K562 (cell line): ENCODE results near the gene CSMD2. TPM values are rescaled to one million over a fixed set of nuclear protein-coding genes. Genes with fewer than 3 reads are reported as not detected.

ENCODE experiments used
- ATAC-seq: fragments of 200-7000 bp; cut with Tn5 transposase; 3 replicates; pipeline ENCODE4 v1.9.1; 2020; ENCODE audit warnings: moderate library complexity
- BruUV-seq: library from RNA; stranded (reverse); fragments of 400-500 nt; replicated peaks from 2 replicates; lab custom pipeline; 2021; lab: Mats Ljungman, UMichigan
- CTCF ChIA-PET: fragments of 300-600 bp; formaldehyde crosslinking; extraction: SDS; loops from one replicate; lab custom pipeline; 2021; ENCODE audit warnings: low intra/inter-chr PET ratio; lab: Yijun Ruan, JAX
- POLR2A ChIA-PET: fragments of 300-600, 350-650 bp; sonication (Branson Sonifier 250); formaldehyde crosslinking; extraction: SDS; loops from one replicate; lab custom pipeline; 2021; ENCODE audit warnings: antibody characterized with exemption, inconsistent platforms; lab: Yijun Ruan, JAX
- DNase-seq, 4 experiments: peaks; one replicate each; pipeline versions ENCODE4 v3.0.0 to v3.0.0-alpha.2; 2011 to 2018; ENCODE audit warnings: low spot score in 3 of 4, mixed read lengths in 3 of 4; ENCODE audit errors: extremely low read depth in 1 of 4
- FAIRE-seq: peaks from 2 replicates; lab custom pipeline; 2011; peaks lifted over from hg19 to GRCh38; lab: Jason Lieb, UNC
- H2AFZ ChIP-seq: 2 replicates; pipeline ENCODE4 v1.6.0; 2011; ENCODE audit warnings: low read depth, low read length, control low read depth, inconsistent platforms
- H3K27ac ChIP-seq: fragments of 200-600 bp; 3 replicates; pipeline ENCODE4 v1.8.0; 2011; ENCODE audit warnings: low read depth, mild to moderate bottlenecking, control low read depth, inconsistent platforms, low read length, moderate library complexity, mixed read lengths; ENCODE audit errors: extremely low read depth
- H3K27me3 ChIP-seq, 2 experiments: fragments of 300-600 bp in 1 of 2; 2 replicates in 1 of 2; 3 replicates in 1 of 2; pipeline versions ENCODE4 v1.6.0 to v1.8.0; 2011; ENCODE audit warnings: inconsistent platforms in 2 of 2, low read length in 2 of 2, mild to moderate bottlenecking in 1 of 2, mixed read lengths in 1 of 2, moderate library complexity in 1 of 2; ENCODE audit not compliant: control insufficient read depth in 2 of 2, insufficient read depth in 2 of 2
- H3K36me3 ChIP-seq: fragments of 300-600 bp; 3 replicates; pipeline ENCODE4 v1.8.0; 2011; ENCODE audit warnings: mild to moderate bottlenecking, low read length, inconsistent platforms; ENCODE audit not compliant: control insufficient read depth, insufficient read depth
- H3K4me1 ChIP-seq, 2 experiments: fragments of 200-600 bp in 1 of 2; replicated peaks in 1 of 2; 2 replicates in 1 of 2; 3 replicates in 1 of 2; pipeline versions ENCODE4 v1.5.1 to v1.8.0; 2011; ENCODE audit warnings: inconsistent platforms in 2 of 2, low read length in 2 of 2, mild to moderate bottlenecking in 1 of 2, mixed read lengths in 1 of 2, moderate library complexity in 1 of 2; ENCODE audit not compliant: control insufficient read depth in 2 of 2, insufficient read depth in 2 of 2
- H3K4me2 ChIP-seq: 2 replicates; pipeline ENCODE4 v1.6.1; 2011; ENCODE audit warnings: low read length, control low read depth, inconsistent platforms, mixed read lengths; ENCODE audit not compliant: insufficient read depth
- H3K4me3 ChIP-seq: fragments of 200-600 bp; sonication (generic), shearing (Covaris generic); 2 replicates; pipeline ENCODE4 v1.5.1; 2016; ENCODE audit warnings: control low read depth, inconsistent platforms
- H3K79me2 ChIP-seq: fragments of 200-600 bp; 3 replicates; pipeline ENCODE4 v1.8.0; 2011; ENCODE audit warnings: low read length, inconsistent platforms; ENCODE audit not compliant: control insufficient read depth, insufficient read depth
- H3K9ac ChIP-seq, 2 experiments: 2 replicates each; pipeline versions ENCODE4 v1.6.0 to v1.6.1; 2011; ENCODE audit warnings: low read depth in 2 of 2, low read length in 2 of 2, control low read depth in 1 of 2, inconsistent platforms in 1 of 2, mild to moderate bottlenecking in 1 of 2, mixed read lengths in 1 of 2; ENCODE audit not compliant: insufficient read depth in 1 of 2
- H3K9me1 ChIP-seq: one replicate; pipeline ENCODE4 v1.6.0; 2011; ENCODE audit warnings: inconsistent platforms, mild to moderate bottlenecking, low read length, moderate library complexity; ENCODE audit not compliant: control insufficient read depth, insufficient read depth
- H3K9me3 ChIP-seq: replicated peaks from 2 replicates; pipeline ENCODE4 v1.5.1; 2011; ENCODE audit warnings: low read depth, low read length, inconsistent platforms; ENCODE audit not compliant: control insufficient read depth, insufficient read depth
- H4K20me1 ChIP-seq: replicated peaks from 2 replicates; pipeline ENCODE4 v1.6.1; 2011; ENCODE audit warnings: low read length, inconsistent platforms, mixed read lengths; ENCODE audit not compliant: control insufficient read depth, insufficient read depth
- BACH1 ChIP-seq: fragments of 200-800 bp; sonication (Bioruptor generic); IDR thresholded peaks from 2 replicates; pipeline ENCODE4 v1.6.1; 2016; ENCODE audit warnings: missing genetic modification characterization, missing compliant biosample characterization
- EHMT2 ChIP-seq: fragments of 450-650 bp; IDR thresholded peaks from 2 replicates; pipeline ENCODE4 v1.6.1; 2018; ENCODE audit warnings: antibody characterized with exemption
- WGBS: fragments of 100-300 bp; shearing (Covaris generic); methylation state at CpG from one replicate; pipeline ENCODE4 v1.1.6; 2016; ENCODE audit warnings: low coverage, mixed read lengths; ENCODE audit not compliant: insufficient coverage; ENCODE audit errors: missing lambda C conversion rate; 5-methylcytosine and 5-hydroxymethylcytosine counted together
- in situ Hi-C: fragments of 300-500 bp; cut with MboI; formaldehyde crosslinking; loops from 4 replicates; pipeline ENCODE4 v1.15.0; 2018; ENCODE audit warnings: inconsistent platforms, mixed read lengths
- intact Hi-C: fragments of 100-400 bp; cut with micrococcal nuclease; formaldehyde crosslinking; loops from 2 replicates; pipeline ENCODE4 v1.14.2; 2022
- polyA plus RNA-seq, 8 experiments: library from polyadenylated mRNA; depleted of rRNA in 4 of 8; stranded (reverse) in 5 of 8; unstranded in 3 of 8; fragments of >200 nt; fragmentation: Nextera tagmentation in 2 of 8; fragmentation: Illumina TruSeq in 1 of 8; extraction: Ambion mirVana in 2 of 8; extraction: Trizol in 1 of 8; gene quantifications; 2 replicates each; pipeline versions ENCODE4 v1.2.1 to v1.2.3, GENCODE V29; 2011 to 2014; ENCODE audit warnings: inconsistent platforms in 1 of 8, missing spikeins in 1 of 8
- total RNA-seq, 7 experiments: library from RNA; depleted of rRNA in 6 of 7; stranded (reverse); fragments of >200 nt in 6 of 7; fragmentation: Illumina TruSeq in 2 of 7; extraction: Trizol in 2 of 7; gene quantifications; 2 replicates each; pipeline versions ENCODE4 v1.2.1 to v1.2.3, GENCODE V29; 2011 to 2021; ENCODE audit warnings: low replicate concordance in 1 of 7
- TF ChIP-seq, protein P1 (sequence below), 2 experiments: fragments of 450-650 bp; formaldehyde crosslinking in 1 of 2; IDR thresholded peaks; 2 replicates each; pipeline versions ENCODE4 v1.4.0 to v1.6.1; 2014 to 2020; ENCODE audit warnings: mild to moderate bottlenecking in 2 of 2, borderline replicate concordance in 1 of 2, low read depth in 1 of 2

CSMD2 gene
- total and polyA plus RNA-seq, 9 of the 15 experiments (the other 6 are each of a cell fraction or from before 2014, with no cell fraction given) = not detected

DNA sequence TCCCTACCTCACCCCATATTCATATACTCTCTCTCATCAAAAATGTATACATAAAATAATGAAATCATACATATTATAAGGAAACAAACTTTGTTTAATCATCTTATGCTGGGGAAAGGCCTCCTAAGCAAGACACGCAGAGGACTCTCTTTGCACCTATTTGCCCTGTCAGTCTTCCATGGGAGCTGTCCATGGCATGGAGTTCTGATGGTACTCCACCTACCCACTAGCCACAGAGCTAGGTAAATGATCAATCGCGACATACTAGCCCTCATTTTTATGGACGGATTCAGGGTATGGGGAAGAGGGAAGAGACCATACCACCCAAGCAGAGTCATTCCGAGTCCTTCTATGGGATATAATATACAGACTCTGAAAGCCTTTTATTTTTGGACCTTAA, 131.0 kb downstream of the CSMD2 start:
- no peak overlapping the region for H3K4me3 ChIP-seq
- intact Hi-C loops = no loop called here
- POLR2A ChIA-PET = interaction anchor here (0.8 kb wide), 1 partner anchor 129 kb away, joined by 3 read pairs; no protein-coding TSS in a partner anchor
- H3K27me3 ChIP-seq = peaks cover 0 to 9% of the 10 kb centered on the region in 2 experiments; a peak in 1 of 5 replicates
- no peaks in the 10 kb centered on the region for H3K36me3 ChIP-seq
- H3K4me2 ChIP-seq = no peak overlapping the region
- H3K4me1 ChIP-seq = no peaks in the 10 kb centered on the region
- H3K9me1 ChIP-seq = no peaks in the 10 kb centered on the region
- H2AFZ ChIP-seq = no peak overlapping the region
- no peak for DNase-seq
- CTCF ChIA-PET = no interaction called here
- no peak for FAIRE-seq
- in situ Hi-C loops = no loop called here
- 0% methylated on average over 5 of the region's 5 CpGs for WGBS
- no peaks in the 10 kb centered on the region for H3K9me3 ChIP-seq
- no peak overlapping the region for H3K27ac ChIP-seq
- H3K79me2 ChIP-seq = no peaks in the 10 kb centered on the region
- TF ChIP-seq, protein P1, sequence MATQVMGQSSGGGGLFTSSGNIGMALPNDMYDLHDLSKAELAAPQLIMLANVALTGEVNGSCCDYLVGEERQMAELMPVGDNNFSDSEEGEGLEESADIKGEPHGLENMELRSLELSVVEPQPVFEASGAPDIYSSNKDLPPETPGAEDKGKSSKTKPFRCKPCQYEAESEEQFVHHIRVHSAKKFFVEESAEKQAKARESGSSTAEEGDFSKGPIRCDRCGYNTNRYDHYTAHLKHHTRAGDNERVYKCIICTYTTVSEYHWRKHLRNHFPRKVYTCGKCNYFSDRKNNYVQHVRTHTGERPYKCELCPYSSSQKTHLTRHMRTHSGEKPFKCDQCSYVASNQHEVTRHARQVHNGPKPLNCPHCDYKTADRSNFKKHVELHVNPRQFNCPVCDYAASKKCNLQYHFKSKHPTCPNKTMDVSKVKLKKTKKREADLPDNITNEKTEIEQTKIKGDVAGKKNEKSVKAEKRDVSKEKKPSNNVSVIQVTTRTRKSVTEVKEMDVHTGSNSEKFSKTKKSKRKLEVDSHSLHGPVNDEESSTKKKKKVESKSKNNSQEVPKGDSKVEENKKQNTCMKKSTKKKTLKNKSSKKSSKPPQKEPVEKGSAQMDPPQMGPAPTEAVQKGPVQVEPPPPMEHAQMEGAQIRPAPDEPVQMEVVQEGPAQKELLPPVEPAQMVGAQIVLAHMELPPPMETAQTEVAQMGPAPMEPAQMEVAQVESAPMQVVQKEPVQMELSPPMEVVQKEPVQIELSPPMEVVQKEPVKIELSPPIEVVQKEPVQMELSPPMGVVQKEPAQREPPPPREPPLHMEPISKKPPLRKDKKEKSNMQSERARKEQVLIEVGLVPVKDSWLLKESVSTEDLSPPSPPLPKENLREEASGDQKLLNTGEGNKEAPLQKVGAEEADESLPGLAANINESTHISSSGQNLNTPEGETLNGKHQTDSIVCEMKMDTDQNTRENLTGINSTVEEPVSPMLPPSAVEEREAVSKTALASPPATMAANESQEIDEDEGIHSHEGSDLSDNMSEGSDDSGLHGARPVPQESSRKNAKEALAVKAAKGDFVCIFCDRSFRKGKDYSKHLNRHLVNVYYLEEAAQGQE (IDR thresholded peaks at IDR 0.05; ENCODE audit: borderline replicate concordance) = peak; percentile 53
- TF ChIP-seq, protein P1 (CRISPR knock-in tag; IDR thresholded peaks at IDR 0.05; ENCODE audit: low read depth) = no peak
- TF ChIP-seq BACH1 (no peak), EHMT2 (peak; percentile 32; the same call in 1 of the 2 replicates)
- TF ChIP-seq, all 486 proteins: peak for 2
- no TSS peak for BruUV-seq
- no peak for ATAC-seq
- Histone ChIP-seq H3K9ac (no peak overlapping the region), H4K20me1 (no peaks in the 10 kb centered on the region)
